HL-60 (cell line): ENCODE results near the gene TPST1.

ENCODE experiments used
- GABPA ChIP-seq: IDR thresholded peaks from 2 replicates; pipeline ENCODE4 v1.6.1; 2012; ENCODE audit warnings: low read depth
- REST ChIP-seq: IDR thresholded peaks from 2 replicates; pipeline ENCODE4 v1.6.1; 2012; ENCODE audit warnings: low read depth; ENCODE audit not compliant: insufficient replicate concordance
- SPI1 ChIP-seq: IDR thresholded peaks from 2 replicates; pipeline ENCODE4 v1.6.1; 2012; ENCODE audit warnings: low read depth, mild to moderate bottlenecking, borderline replicate concordance
- TF ChIP-seq, protein P1 (sequence below): IDR thresholded peaks from one replicate; pipeline ENCODE4 v1.5.1; 2011; ENCODE audit warnings: low read length, control low read depth, inconsistent platforms; ENCODE audit not compliant: insufficient read depth

DNA sequence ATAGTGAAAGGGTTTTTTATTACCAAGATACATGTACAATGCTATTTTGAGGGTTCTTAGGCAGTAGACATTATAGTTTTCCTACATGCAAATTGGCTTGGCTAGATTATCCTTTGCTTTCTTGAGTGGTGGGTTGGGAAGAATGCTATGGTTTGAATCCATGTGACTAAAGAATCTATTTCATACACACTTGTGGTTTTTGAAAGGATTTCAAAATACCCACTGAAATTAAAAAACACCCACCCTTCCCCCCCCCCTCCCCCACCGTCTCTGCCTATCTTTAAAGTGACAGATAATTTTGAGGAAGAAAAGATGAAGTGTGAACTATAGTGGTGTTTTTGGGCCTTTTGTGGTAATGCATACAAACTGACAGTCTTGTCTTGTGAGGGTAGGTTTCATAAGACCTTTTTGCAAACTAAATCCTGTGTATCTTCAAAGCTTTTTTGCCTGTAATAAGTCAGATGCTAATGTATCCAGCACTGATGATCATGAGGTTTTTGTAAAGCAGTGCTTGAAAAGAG, 90.9 kb downstream of the TPST1 start:
- TF ChIP-seq, protein P1, sequence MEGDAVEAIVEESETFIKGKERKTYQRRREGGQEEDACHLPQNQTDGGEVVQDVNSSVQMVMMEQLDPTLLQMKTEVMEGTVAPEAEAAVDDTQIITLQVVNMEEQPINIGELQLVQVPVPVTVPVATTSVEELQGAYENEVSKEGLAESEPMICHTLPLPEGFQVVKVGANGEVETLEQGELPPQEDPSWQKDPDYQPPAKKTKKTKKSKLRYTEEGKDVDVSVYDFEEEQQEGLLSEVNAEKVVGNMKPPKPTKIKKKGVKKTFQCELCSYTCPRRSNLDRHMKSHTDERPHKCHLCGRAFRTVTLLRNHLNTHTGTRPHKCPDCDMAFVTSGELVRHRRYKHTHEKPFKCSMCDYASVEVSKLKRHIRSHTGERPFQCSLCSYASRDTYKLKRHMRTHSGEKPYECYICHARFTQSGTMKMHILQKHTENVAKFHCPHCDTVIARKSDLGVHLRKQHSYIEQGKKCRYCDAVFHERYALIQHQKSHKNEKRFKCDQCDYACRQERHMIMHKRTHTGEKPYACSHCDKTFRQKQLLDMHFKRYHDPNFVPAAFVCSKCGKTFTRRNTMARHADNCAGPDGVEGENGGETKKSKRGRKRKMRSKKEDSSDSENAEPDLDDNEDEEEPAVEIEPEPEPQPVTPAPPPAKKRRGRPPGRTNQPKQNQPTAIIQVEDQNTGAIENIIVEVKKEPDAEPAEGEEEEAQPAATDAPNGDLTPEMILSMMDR, result no peak
- TF ChIP-seq GABPA, result no peak
- TF ChIP-seq SPI1, result no peak; the same call in 1 of the 2 replicates
- TF ChIP-seq REST, result no peak
